Neutrophil (primary cell): ENCODE measurements around the gene KRT38.

ENCODE experiments used
- H3K27ac ChIP-seq: fragments of 200-600 bp; sonication (generic); 2 replicates; pipeline ENCODE4 v1.5.1; 2016; ENCODE audit warnings: mild to moderate bottlenecking, moderate library complexity
- H3K27me3 ChIP-seq: fragments of 200-600 bp; sonication (generic); 2 replicates; pipeline ENCODE4 v1.6.0; 2016; ENCODE audit warnings: mild to moderate bottlenecking
- H3K36me3 ChIP-seq: fragments of 200-600 bp; sonication (generic); 2 replicates; pipeline ENCODE4 v1.5.1; 2017
- H3K4me1 ChIP-seq, 2 experiments: fragments of 200-600 bp in 1 of 2; sonication (generic) in 1 of 2; 1 replicate in 1 of 2; 2 replicates in 1 of 2; pipeline versions ENCODE4 v1.5.1 to v1.6.1; 2013 to 2016; ENCODE audit warnings: low read depth in 1 of 2, low read length in 1 of 2, mild to moderate bottlenecking in 1 of 2, moderate library complexity in 1 of 2; ENCODE audit not compliant: control insufficient read depth in 1 of 2, insufficient read depth in 1 of 2
- H3K4me3 ChIP-seq, 2 experiments: fragments of 200-600 bp in 1 of 2; sonication (generic) in 1 of 2; 1 replicate in 1 of 2; 2 replicates in 1 of 2; pipeline ENCODE4 v1.5.1; 2013 to 2016; ENCODE audit warnings: low read depth in 1 of 2, low read length in 1 of 2, mild to moderate bottlenecking in 1 of 2, moderate library complexity in 1 of 2
- H3K9me3 ChIP-seq: fragments of 200-600 bp; sonication (generic); 2 replicates; pipeline ENCODE4 v1.5.1; 2016
- CTCF ChIP-seq: fragments of 200-600 bp; sonication (generic); IDR thresholded peaks from 2 replicates; pipeline ENCODE4 v1.5.1; 2016; ENCODE audit warnings: antibody characterized with exemption

KRT38 gene

GRCh38 chr17:41467561-41467960 lies 26.8 kb upstream of the KRT38 start:
- TF ChIP-seq CTCF = no peak
- no peak overlapping the region for H3K4me3 ChIP-seq
- H3K36me3 ChIP-seq = no peaks in the 10 kb centered on the region
- no peak overlapping the region for H3K27ac ChIP-seq
- H3K4me1 ChIP-seq = no peaks in the 10 kb centered on the region
- peaks cover 14% of the 10 kb centered on the region for H3K27me3 ChIP-seq
- H3K9me3 ChIP-seq = no peaks in the 10 kb centered on the region

DNA sequence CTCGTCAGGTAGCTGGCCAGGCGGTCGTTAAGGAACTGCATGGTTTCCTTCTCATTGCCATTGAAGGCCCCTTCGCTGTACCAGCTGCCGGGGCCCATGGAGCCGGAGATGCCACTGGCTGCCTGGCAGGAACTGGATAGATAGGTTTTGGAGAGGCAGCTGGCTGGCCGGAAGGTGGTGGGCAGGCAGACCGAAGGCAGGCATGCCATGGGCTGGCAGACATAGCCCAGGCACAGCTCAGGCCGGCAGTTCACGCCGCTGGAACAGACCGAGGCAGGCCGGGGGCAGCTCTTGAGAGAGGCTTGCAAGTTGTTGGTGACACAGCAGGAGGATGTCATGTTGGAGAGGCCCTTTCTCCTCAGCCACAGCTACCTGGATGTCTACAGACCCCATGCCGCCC lies 26.2 kb upstream of the KRT38 start, which contains the start of gene KRT32:
Gene KRT32 (minus strand): TSS at position 399 of the 400 bp plus-strand sequence. CDS start 61 bp downstream, at position 338.
- H3K4me3 ChIP-seq = no peak within 1 kb of the TSS
- no peak within 1 kb of the TSS for H3K27ac ChIP-seq
- no peaks in the 10 kb centered on the region for H3K9me3 ChIP-seq
- H3K4me1 ChIP-seq = no peaks in the 10 kb centered on the region
- no peak for TF ChIP-seq CTCF
- peaks cover 14% of the 10 kb centered on the region for H3K27me3 ChIP-seq
- H3K36me3 ChIP-seq = no peaks in the 10 kb centered on the region

- Histone ChIP-seq H3K27me3 (peaks cover 9% of the 10 kb centered on the region), H3K36me3 (no peaks in the 10 kb centered on the region), H3K4me1 (no peaks in the 10 kb centered on the region), H3K27ac (no peak overlapping the region), H3K9me3 (no peaks in the 10 kb centered on the region), H3K4me3 (no peak overlapping the region)
- TF ChIP-seq CTCF = no peak
These were observed 23.9 kb upstream of the KRT38 start for GRCh38 chr17:41464682-41465081.

GRCh38 chr17:41464173-41464572 lies 23.4 kb upstream of the KRT38 start:
- no peak overlapping the region for H3K4me3 ChIP-seq
- TF ChIP-seq CTCF = no peak
- H3K4me1 ChIP-seq = no peaks in the 10 kb centered on the region
- H3K27me3 ChIP-seq = peaks cover 9% of the 10 kb centered on the region
- H3K36me3 ChIP-seq = no peaks in the 10 kb centered on the region
- no peaks in the 10 kb centered on the region for H3K9me3 ChIP-seq
- no peak overlapping the region for H3K27ac ChIP-seq

DNA sequence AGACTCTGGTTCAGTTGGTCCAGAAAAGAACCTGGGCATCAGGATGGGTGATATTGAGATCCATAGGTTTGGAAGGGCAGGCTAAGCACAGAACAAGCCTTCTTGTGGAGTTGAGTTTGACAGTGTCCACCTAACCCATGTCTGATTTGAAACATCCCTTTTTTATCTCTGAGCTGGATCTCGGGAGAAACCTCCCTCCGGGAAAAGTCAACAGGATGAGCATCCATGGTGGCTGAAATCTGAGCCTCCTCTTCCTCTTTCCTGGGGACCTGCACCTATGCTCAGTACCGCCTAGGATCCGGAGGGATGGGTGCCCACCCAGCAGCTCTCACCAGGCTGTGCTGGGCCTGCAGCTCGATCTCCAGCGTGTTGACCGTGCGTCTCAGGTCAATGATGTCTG lies 23.0 kb upstream of the KRT38 start:
- H3K27ac ChIP-seq = no peak overlapping the region
- no peaks in the 10 kb centered on the region for H3K9me3 ChIP-seq
- no peak overlapping the region for H3K4me3 ChIP-seq
- H3K36me3 ChIP-seq = no peaks in the 10 kb centered on the region
- no peak for TF ChIP-seq CTCF
- H3K27me3 ChIP-seq = peaks cover 9% of the 10 kb centered on the region
- H3K4me1 ChIP-seq = no peaks in the 10 kb centered on the region

GRCh38 chr17:41462705-41463104 lies 21.9 kb upstream of the KRT38 start:
- no peak for TF ChIP-seq CTCF
- H3K27ac ChIP-seq = no peak overlapping the region
- H3K36me3 ChIP-seq = no peaks in the 10 kb centered on the region
- peaks cover 13% of the 10 kb centered on the region for H3K27me3 ChIP-seq
- no peak overlapping the region for H3K4me3 ChIP-seq
- H3K4me1 ChIP-seq = no peaks in the 10 kb centered on the region
- no peaks in the 10 kb centered on the region for H3K9me3 ChIP-seq
